Measurements from ENCODE around the gene MINDY4.
"Not testable (repeated sequence)": the region's sequence is repeated elsewhere in the genome, so short reads cannot be mapped to it uniquely, and the experiment has no call there.

Gene MINDY4

DNA sequence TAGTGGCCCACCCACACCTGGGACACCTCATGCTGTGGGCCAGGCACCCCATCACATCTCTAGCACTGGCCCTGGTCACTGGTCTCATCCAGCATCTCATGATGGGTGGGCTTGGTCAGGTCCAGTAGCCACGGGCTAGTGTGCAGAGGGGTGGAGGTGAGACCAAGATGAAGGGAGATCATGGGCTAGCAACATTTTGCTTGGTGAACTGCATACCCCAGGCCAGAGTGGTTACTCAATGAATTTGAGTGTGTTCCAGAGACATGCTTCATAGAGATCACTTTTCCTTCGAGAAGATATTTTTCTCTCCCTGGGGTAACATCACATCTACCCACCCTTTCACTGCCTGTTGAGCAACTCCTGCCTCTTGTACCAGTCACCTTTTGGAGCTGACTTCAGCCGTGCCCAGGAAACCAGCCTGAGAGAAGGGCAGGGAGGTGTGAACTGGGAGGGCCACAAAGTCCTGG, 44.2 kb downstream of the MINDY4 start:
- H3K4me3 Mint-ChIP-seq: no peak overlapping the region
- peaks cover 8% of the 10 kb centered on the region for H3K27me3 Mint-ChIP-seq (ENCODE audit: low read depth)
- H3K4me1 Mint-ChIP-seq (ENCODE audit: low read depth): no peaks in the 10 kb centered on the region
- H3K9me3 Mint-ChIP-seq: no peaks in the 10 kb centered on the region
- H3K27ac Mint-ChIP-seq: no peak overlapping the region
- no peaks in the 10 kb centered on the region for H3K36me3 Mint-ChIP-seq (ENCODE audit: low read depth)

DNA sequence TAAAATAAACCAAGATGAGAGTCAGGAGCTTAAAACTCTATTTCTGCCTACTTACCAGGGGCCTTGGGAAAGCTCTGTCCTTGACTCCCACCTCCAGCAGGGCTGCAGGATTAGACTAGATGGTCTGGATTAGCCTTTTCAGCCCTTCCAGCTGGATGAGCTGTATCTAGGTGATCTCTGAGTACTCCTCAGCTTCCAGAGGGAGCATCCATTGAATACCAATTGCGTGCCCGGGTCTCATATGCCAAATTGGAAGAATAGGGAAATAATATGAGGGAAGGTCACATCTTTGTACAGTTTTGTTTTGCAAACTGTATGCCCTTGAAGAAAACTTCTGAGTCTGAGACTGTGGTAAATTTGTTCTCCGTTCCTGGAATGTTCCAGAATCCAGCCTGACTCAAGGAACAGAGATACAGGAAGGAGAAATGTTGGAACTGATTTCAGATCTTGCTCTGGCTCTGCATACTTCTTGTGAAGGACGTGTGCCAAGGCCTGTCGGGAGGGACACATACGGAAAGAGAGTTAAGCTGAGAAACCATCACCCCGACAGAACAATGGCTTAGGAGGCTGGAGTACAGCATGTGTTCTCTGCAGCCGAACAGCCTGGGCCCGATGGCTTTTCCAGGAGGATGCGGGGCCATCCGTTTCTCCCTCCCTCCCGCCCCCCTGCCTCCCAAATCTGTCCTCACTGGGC, 44.9 kb downstream of the MINDY4 start:
- H3K36me3 Mint-ChIP-seq (ENCODE audit: low read depth): no peaks in the 10 kb centered on the region
- H3K27ac Mint-ChIP-seq: no peak overlapping the region
- H3K4me1 Mint-ChIP-seq (ENCODE audit: low read depth): no peaks in the 10 kb centered on the region
- H3K9me3 Mint-ChIP-seq: no peaks in the 10 kb centered on the region
- H3K27me3 Mint-ChIP-seq (ENCODE audit: low read depth): peaks cover 8% of the 10 kb centered on the region
- no peak overlapping the region for H3K4me3 Mint-ChIP-seq

DNA sequence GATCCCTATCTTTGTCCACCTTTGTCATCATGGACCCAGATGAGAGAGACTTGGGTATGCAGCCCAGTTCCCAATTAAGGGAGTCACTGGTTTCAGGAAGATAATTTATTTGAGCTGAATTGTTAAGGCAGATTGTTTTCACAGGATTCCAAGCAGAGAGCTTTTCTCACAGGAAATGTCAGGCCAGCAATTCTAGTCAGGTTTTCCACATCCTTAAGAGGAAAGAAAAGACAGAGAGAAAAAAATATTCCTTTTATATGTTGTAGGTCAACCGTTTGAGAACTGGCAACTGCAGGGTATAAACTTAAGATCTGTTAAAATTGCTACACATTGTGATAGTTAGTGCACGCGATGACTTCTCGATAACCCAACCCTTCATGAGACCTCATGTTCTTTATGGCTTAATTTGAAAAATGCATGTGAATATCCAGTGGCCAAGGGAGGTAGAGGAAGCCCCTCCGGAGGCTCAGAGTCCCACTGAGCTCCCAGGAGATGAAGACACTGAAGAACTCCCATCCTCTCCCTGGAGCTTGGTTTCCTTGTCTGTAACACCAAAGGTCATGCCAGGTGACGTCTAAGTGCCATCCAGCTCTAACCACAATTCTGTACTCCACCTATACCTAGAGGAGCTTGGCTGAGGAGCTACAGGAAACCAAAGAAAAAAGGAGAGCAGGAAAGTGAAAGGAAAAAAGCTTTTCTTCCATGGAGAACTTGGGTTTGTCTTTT, 45.6 kb downstream of the MINDY4 start:
- no peaks in the 10 kb centered on the region for H3K36me3 Mint-ChIP-seq (ENCODE audit: low read depth)
- H3K9me3 Mint-ChIP-seq: no peaks in the 10 kb centered on the region
- H3K27me3 Mint-ChIP-seq (ENCODE audit: low read depth): peaks cover 8% of the 10 kb centered on the region
- H3K4me3 Mint-ChIP-seq: no peak overlapping the region
- no peak overlapping the region for H3K27ac Mint-ChIP-seq
- H3K4me1 Mint-ChIP-seq (ENCODE audit: low read depth): no peaks in the 10 kb centered on the region

DNA sequence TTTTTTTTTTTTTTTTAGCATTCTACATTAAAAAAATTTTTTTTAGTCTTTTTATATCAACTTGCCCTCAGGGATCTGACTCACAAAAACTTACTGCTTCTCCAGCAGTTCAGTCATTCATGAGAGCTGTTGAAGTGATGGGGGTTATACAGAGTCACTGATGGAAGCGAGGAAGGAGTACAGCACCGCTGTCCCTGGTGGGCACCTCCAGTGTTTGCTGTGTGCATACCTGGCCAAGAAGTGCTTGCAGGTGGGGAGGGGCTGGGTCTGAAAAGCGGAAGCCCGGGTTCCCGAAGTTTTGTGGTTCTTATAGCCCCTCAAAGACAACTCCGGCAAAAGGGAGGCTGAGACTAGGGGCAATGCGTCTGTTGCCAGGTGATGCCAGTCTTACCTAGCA, 46.2 kb downstream of the MINDY4 start:
- Mint-ChIP-seq H3K36me3 (ENCODE audit: low read depth) (no peaks in the 10 kb centered on the region), H3K4me3 (no peak overlapping the region), H3K27me3 (ENCODE audit: low read depth) (peaks cover 8% of the 10 kb centered on the region), H3K4me1 (ENCODE audit: low read depth) (no peaks in the 10 kb centered on the region), H3K27ac (no peak overlapping the region), H3K9me3 (no peaks in the 10 kb centered on the region)

DNA sequence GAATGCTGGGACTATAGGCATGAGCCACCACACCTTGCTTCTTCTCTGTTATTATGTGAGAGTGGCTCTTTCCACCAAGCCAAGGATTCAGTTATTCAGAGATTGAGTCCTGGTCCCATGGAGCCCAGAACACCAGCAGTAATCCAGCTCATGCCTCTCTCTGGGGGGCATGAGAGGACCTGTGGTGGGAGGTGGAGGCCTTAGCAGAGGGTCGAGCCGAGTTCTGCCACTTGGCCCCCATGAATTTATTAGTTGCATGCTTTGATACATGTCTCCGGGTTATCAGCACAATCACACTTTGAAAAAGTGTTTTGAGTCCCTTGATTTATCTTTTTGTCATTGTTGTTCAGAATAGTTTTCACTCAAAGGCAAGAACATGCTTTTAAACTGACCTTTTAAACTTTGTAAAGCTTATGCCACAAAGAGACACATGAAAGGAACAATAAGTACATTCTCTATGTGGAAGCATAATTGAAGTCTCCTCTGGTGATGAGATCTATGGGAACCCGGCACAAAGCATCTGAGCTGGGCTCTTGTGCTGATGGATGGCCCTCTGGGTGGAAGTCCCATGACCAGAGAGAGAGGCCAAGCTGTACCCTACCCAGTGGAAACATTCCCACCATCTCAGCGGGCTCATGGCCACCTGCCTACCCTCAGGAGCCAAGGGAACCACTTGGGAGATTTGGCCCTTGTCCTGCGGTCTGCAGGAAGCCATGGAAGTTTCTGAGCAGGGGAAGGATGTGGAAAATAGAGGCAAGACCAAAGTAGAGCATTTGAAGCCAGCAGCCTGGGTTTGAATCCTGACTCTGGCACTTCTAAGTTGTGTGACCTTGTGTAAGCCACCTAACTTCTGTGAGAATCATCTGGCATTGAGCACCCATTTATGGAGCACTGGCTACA, 53.9 kb downstream of the MINDY4 start:
- Mint-ChIP-seq H3K9me3 (peaks cover 10% of the 10 kb centered on the region), H3K4me3 (no peak overlapping the region), H3K27me3 (ENCODE audit: low read depth) (peaks cover 8% of the 10 kb centered on the region), H3K27ac (no peak overlapping the region), H3K36me3 (ENCODE audit: low read depth) (peaks cover 1% of the 10 kb centered on the region), H3K4me1 (ENCODE audit: low read depth) (no peaks in the 10 kb centered on the region)

DNA sequence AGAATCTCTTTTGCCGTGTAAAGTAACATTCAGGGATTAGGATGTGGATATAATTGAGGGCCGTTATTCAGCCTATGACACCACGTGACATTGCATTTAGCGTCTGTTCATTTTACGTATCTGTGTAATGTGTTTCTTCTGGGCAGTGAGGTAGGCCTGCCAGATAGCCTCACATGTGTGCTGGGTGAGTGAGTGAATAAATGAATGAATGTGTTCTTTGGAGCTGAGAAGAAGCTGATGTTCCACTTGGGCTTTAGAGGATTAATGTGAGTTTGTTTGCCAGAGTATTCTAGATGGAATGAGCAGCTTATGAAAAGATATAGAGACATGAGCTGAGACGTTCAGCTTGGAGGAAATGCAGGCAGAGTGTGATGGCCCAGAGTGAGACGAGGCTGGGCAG, 55.0 kb downstream of the MINDY4 start:
- Mint-ChIP-seq H3K4me3 (no peak overlapping the region), H3K36me3 (ENCODE audit: low read depth) (peaks cover 1% of the 10 kb centered on the region), H3K27ac (no peak overlapping the region), H3K27me3 (ENCODE audit: low read depth) (peaks cover 8% of the 10 kb centered on the region), H3K4me1 (ENCODE audit: low read depth) (no peaks in the 10 kb centered on the region), H3K9me3 (peaks cover 20% of the 10 kb centered on the region)

DNA sequence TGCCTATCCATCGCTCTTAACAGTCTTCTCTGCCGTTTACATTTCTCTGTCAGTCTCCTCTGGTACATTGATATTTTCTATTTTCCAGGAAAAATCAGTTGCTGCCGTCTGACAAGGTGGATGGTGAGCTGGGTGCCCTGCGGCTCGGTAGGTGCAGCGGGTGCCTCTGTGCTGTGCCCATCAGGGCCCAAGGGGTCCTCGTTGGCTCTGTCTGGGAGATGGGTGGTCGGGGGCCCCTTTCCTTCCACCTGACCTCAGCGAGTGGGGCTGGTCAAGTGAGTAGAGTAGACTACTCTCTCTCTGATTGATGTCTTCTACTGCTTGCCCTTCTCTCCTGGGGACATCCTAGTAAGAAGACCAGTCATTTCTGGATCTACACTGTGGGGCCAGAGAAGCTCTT, 57.4 kb downstream of the MINDY4 start:
- peaks cover 5% of the 10 kb centered on the region for H3K27me3 Mint-ChIP-seq (ENCODE audit: low read depth)
- no peaks in the 10 kb centered on the region for H3K4me1 Mint-ChIP-seq (ENCODE audit: low read depth)
- H3K36me3 Mint-ChIP-seq (ENCODE audit: low read depth): peaks cover 1% of the 10 kb centered on the region
- H3K27ac Mint-ChIP-seq: no peak overlapping the region
- peaks cover 40% of the 10 kb centered on the region for H3K9me3 Mint-ChIP-seq
- no peak overlapping the region for H3K4me3 Mint-ChIP-seq

DNA sequence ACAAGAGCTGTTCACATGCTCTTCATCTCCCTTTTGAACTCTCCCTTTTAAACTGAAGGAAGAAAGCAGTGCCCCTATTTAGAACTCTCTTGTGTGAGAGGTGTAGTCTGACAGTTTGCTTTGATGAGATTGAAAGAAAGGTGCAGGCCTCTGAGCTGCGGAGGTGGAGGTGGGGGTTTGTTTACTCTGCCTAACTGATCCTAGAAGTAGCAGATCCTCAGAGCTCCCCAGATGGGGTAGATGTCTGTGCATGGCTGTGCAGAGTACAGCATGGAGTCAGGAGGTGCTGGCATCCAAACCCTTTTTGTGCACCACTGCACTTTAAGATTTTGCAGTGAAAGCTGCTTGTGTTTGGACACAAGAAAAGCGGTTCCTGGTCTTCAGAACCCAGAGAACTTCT, 58.3 kb downstream of the MINDY4 start:
- H3K36me3 Mint-ChIP-seq (ENCODE audit: low read depth): peaks cover 1% of the 10 kb centered on the region
- peaks cover 5% of the 10 kb centered on the region for H3K27me3 Mint-ChIP-seq (ENCODE audit: low read depth)
- no peak overlapping the region for H3K27ac Mint-ChIP-seq
- no peak overlapping the region for H3K4me3 Mint-ChIP-seq
- no peaks in the 10 kb centered on the region for H3K4me1 Mint-ChIP-seq (ENCODE audit: low read depth)
- H3K9me3 Mint-ChIP-seq: peaks cover 44% of the 10 kb centered on the region

DNA sequence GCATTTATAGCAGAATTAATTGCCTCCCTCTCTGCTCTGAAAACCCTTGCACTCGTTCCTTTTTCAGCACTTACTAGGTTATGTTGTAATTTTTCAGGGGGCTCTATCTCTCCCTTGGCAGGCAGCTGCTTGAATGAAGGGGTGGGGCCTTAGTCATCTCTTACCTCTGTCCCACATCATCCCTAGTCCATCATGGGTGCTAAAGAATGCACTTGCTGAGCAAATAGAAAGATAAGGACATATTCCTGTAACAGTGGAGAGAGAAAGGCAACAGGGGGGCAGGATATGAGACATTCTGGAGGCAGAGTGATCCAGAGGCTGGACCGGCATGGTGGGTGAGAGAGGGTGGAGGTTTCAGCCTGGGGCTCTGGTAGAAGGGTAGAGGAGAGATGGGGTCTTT, 60.0 kb downstream of the MINDY4 start:
- Mint-ChIP-seq H3K36me3 (ENCODE audit: low read depth) (peaks cover 1% of the 10 kb centered on the region), H3K27me3 (ENCODE audit: low read depth) (peaks cover 5% of the 10 kb centered on the region), H3K4me1 (ENCODE audit: low read depth) (no peaks in the 10 kb centered on the region), H3K9me3 (peaks cover 50% of the 10 kb centered on the region), H3K27ac (no peak overlapping the region), H3K4me3 (no peak overlapping the region)

DNA sequence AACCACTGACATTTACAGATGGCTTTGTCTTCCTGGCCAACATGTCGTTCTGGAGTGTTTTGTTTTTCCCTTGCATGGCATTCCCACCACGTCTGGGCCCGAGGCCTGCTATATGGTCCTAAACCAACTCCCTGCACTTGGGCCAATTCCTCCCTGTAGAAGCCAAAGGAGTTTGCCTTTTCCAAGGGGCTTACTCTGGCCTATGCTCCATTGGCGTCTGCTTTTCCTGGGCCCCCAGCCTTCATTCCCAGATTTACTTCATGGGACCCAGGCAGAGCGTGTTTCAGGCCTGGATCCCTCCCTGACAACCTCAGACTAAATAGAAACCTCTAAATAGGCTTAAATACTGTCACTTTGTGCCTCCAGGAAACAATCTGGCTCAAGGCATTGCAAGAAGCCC, 60.7 kb downstream of the MINDY4 start:
- no peak overlapping the region for H3K27ac Mint-ChIP-seq
- H3K4me3 Mint-ChIP-seq: no peak overlapping the region
- H3K4me1 Mint-ChIP-seq (ENCODE audit: low read depth): no peaks in the 10 kb centered on the region
- peaks cover 1% of the 10 kb centered on the region for H3K36me3 Mint-ChIP-seq (ENCODE audit: low read depth)
- H3K9me3 Mint-ChIP-seq: peaks cover 50% of the 10 kb centered on the region
- peaks cover 5% of the 10 kb centered on the region for H3K27me3 Mint-ChIP-seq (ENCODE audit: low read depth)

DNA sequence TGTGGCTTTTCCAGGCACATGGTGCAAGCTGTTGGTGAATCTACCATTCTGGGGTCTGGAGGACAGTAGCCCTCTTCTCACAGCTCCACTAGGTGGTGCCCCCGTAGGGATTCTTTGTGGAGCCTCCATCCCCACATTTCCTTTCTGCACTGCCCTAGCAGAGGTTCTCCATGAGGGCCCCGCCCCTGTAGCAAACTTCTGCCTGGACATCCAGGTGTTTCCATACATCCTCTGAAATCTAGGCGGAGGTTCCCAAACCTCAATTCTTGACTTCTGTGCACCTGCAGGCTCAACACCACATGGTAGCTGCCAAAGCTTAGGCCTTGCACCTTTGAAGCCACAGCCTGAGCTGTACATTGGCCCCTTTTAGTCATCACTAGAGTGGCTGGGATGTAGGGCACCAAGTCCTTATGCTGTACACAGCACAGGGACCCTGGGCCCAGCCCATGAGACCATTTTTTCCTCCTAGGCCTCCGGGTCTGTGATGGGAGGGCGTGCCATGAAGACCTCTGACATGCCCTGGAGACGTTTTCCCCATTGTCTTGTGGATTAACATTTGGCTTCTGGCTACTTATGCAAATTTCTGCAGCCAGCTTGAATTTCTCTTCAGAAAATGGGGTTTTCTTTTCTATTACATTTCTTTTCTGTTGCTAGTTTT, 62.9 kb downstream of the MINDY4 start:
- H3K36me3 Mint-ChIP-seq (ENCODE audit: low read depth); H3K4me1 Mint-ChIP-seq (ENCODE audit: low read depth); H3K27ac Mint-ChIP-seq; H3K27me3 Mint-ChIP-seq (ENCODE audit: low read depth); H3K4me3 Mint-ChIP-seq: not testable (repeated sequence)
- peaks cover 50% of the 10 kb centered on the region for H3K9me3 Mint-ChIP-seq

DNA sequence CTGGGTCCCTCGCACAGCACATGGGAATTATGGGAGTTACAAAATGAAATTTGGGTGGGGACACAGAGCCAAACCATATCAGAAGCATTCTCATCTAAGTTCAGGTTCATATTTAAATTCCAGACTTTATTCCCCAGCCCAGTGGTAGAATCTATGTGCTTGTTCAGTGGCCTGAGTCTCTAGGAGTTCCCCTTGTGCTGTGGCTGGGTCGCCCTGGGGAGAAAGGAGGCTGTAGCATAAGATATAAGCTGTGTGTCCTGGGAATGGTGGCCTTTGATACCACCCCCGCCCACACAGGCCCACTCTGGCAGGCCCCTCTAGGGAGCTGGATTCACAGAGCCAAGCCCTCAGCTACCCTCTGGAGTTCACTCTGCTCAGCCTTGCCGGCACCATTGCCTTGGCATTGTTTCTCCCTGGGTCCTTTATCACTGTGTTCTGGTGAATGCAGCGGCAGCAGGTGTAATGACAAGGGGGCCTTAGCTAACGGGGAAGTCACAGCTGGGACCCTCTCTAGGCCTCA, 64.2 kb downstream of the MINDY4 start:
- Mint-ChIP-seq H3K9me3 (peaks cover 37% of the 10 kb centered on the region), H3K4me1 (ENCODE audit: low read depth) (no peaks in the 10 kb centered on the region), H3K27me3 (ENCODE audit: low read depth) (no peaks in the 10 kb centered on the region), H3K27ac (no peak overlapping the region), H3K4me3 (no peak overlapping the region), H3K36me3 (ENCODE audit: low read depth) (no peaks in the 10 kb centered on the region)

DNA sequence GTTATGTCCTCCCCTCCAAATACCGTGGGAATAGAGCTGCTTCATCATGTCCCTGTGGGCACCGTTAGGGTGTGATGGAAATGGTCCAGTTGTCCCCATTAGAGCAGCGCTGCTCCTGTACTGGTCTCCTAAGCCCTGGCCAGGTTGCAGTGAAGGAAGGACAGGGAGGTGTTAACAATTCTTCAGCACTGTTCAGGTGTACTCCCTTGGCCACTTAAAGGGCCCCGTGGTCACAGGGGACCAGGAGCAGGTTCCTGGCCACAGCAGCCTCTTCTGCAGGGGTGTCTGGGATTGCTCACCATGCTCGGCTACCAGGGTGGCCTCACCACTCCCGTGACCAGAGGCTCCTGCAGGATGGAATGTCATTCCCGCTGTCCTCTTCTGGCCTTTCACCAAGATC, 65.8 kb downstream of the MINDY4 start:
- no peaks in the 10 kb centered on the region for H3K27me3 Mint-ChIP-seq (ENCODE audit: low read depth)
- H3K36me3 Mint-ChIP-seq (ENCODE audit: low read depth): no peaks in the 10 kb centered on the region
- H3K4me3 Mint-ChIP-seq: no peak overlapping the region
- no peak overlapping the region for H3K27ac Mint-ChIP-seq
- peaks cover 22% of the 10 kb centered on the region for H3K9me3 Mint-ChIP-seq
- H3K4me1 Mint-ChIP-seq (ENCODE audit: low read depth): no peaks in the 10 kb centered on the region

DNA sequence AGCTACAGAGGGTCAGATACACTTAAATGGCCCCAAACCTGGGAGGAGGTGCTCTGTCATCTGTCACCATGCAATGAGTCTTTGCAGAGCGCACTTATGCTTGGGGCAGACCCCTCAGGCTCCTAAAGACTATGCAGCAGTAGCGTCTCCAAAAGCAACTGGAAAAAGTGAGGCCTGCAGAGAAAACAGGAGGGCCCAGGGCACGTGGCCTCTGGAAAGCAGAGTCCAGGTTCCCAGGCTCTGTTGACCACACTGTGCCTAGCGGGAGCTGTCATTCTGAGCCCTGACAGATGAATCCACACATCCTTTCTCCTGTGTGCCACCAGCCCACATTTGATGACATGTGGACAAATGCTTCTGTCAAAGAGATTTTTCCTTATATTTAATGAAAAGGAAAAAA, 66.4 kb downstream of the MINDY4 start:
- Mint-ChIP-seq H3K36me3 (ENCODE audit: low read depth) (no peaks in the 10 kb centered on the region), H3K4me3 (no peak overlapping the region), H3K27me3 (ENCODE audit: low read depth) (no peaks in the 10 kb centered on the region), H3K4me1 (ENCODE audit: low read depth) (no peaks in the 10 kb centered on the region), H3K9me3 (peaks cover 20% of the 10 kb centered on the region), H3K27ac (no peak overlapping the region)
